NB4 (cell line): ENCODE measurements around the gene DDX60.

Source experiments
- DNase-seq: peaks from one replicate; pipeline ENCODE4 v3.0.0; 2010; ENCODE audit warnings: low read depth
- H3K4me3 ChIP-seq: one replicate; pipeline ENCODE4 v1.5.1; 2011; ENCODE audit warnings: mild to moderate bottlenecking, low read depth, low read length, moderate library complexity
- MAX ChIP-seq: IDR thresholded peaks from 2 replicates; pipeline ENCODE4 v1.6.1; 2011; ENCODE audit warnings: low read depth, low read length
- MYC ChIP-seq: IDR thresholded peaks from 2 replicates; pipeline ENCODE4 v1.6.1; 2011; ENCODE audit warnings: low read depth, low read length
- POLR2A ChIP-seq: IDR thresholded peaks from 2 replicates; pipeline ENCODE4 v1.6.1; 2011; ENCODE audit warnings: mild to moderate bottlenecking; ENCODE audit not compliant: insufficient read length; ENCODE audit errors: extremely low read depth
- TF ChIP-seq, protein P1 (sequence below): IDR thresholded peaks from one replicate; pipeline ENCODE4 v1.5.1; 2012; ENCODE audit warnings: low read depth, low read length

DDX60 gene

DNA sequence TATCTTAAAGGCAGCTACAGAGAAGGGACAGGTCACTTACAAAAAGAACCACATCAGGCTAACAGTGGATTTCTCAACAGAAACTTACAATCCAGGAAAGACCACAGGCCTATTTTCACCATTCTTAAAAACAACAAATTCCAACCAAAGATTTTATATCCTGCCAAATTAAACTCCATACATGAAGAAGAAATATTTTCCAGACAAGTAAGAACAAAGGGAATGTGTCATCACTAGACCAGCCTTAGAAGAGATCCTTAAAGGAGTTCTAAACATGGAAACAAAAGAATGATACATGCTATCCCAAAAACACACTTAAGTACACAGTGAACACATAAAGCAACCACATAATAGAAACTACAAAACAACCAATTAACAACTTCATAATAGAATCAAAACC is 120.6 kb downstream of the DDX60 start:
- no peak for DNase-seq
- TF ChIP-seq, protein P1, sequence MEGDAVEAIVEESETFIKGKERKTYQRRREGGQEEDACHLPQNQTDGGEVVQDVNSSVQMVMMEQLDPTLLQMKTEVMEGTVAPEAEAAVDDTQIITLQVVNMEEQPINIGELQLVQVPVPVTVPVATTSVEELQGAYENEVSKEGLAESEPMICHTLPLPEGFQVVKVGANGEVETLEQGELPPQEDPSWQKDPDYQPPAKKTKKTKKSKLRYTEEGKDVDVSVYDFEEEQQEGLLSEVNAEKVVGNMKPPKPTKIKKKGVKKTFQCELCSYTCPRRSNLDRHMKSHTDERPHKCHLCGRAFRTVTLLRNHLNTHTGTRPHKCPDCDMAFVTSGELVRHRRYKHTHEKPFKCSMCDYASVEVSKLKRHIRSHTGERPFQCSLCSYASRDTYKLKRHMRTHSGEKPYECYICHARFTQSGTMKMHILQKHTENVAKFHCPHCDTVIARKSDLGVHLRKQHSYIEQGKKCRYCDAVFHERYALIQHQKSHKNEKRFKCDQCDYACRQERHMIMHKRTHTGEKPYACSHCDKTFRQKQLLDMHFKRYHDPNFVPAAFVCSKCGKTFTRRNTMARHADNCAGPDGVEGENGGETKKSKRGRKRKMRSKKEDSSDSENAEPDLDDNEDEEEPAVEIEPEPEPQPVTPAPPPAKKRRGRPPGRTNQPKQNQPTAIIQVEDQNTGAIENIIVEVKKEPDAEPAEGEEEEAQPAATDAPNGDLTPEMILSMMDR = no peak
- TF ChIP-seq POLR2A = no peak
- TF ChIP-seq MYC = no peak
- H3K4me3 ChIP-seq = no peak overlapping the region

- no peak overlapping the region for H3K4me3 ChIP-seq
- DNase-seq = no peak
- TF ChIP-seq POLR2A (no peak), MYC (no peak), MAX (no peak)
- TF ChIP-seq, protein P1 = no peak
These were observed 129.8 kb downstream of the DDX60 start for GRCh38 chr4:168188754-168189153.

GRCh38 chr4:168183717-168184571 is 134.6 kb downstream of the DDX60 start:
- peak; percentile 51 for DNase-seq
- TF ChIP-seq, protein P1 = peak; percentile 29
- TF ChIP-seq MAX = no peak
- no peak for TF ChIP-seq MYC
- TF ChIP-seq POLR2A = no peak
- no peak overlapping the region for H3K4me3 ChIP-seq

GRCh38 chr4:168177546-168178149 is 140.9 kb downstream of the DDX60 start:
- DNase-seq = no peak
- no peak overlapping the region for H3K4me3 ChIP-seq
- TF ChIP-seq POLR2A (no peak), MAX (no peak), MYC (no peak)
- TF ChIP-seq, protein P1 = no peak

DNA sequence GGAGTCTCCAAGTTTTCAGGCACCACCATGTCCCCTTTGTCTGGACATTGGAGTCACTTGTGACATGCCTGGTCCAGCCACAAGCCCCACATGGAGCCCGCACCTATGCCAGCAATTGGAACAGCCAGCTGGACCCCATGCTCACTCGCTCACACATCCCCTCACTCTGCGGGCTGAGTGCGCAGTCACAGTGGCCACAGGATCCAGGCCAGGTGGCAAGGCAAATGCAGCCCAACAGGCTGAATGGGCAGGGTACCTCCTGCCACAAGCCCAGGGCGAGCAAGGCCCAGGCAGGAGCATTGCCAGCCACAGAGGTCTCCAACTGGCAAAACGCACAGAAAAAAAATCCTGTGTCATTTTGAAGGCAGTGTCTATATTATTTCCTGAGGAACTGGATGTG is 144.2 kb downstream of the DDX60 start:
- TF ChIP-seq MAX (no peak), POLR2A (no peak), MYC (no peak)
- TF ChIP-seq, protein P1 = no peak
- H3K4me3 ChIP-seq = no peak overlapping the region
- DNase-seq = no peak
